IPS DF 6.9 (cell line): ENCODE data around the gene NFKBIL1.
"Not testable (repeated sequence)": the region's sequence is repeated elsewhere in the genome, so short reads cannot be mapped to it uniquely, and the experiment has no call there.

ENCODE experiments used
- DNase-seq: peaks from one replicate; pipeline ENCODE4 v3.0.0-alpha.2; 2013; ENCODE audit warnings: low read depth, low spot score
- H3K27ac ChIP-seq: one replicate; pipeline ENCODE4 v1.5.1; 2013; ENCODE audit warnings: low read length, control low read depth
- H3K27me3 ChIP-seq: 2 replicates; pipeline ENCODE4 v1.6.1; 2013; ENCODE audit warnings: mild to moderate bottlenecking, low read length; ENCODE audit not compliant: control insufficient read depth, insufficient read depth
- H3K36me3 ChIP-seq: 2 replicates; pipeline ENCODE4 v1.6.1; 2013; ENCODE audit warnings: low read length; ENCODE audit not compliant: control insufficient read depth, insufficient read depth
- H3K4me1 ChIP-seq: 2 replicates; pipeline ENCODE4 v1.6.1; 2013; ENCODE audit warnings: low read length; ENCODE audit not compliant: control insufficient read depth, insufficient read depth
- H3K4me3 ChIP-seq: 2 replicates; pipeline ENCODE4 v1.5.1; 2013; ENCODE audit warnings: mild to moderate bottlenecking, low read length
- H3K9me3 ChIP-seq: 2 replicates; pipeline ENCODE4 v1.6.1; 2013; ENCODE audit warnings: low read length, inconsistent platforms; ENCODE audit not compliant: control insufficient read depth, insufficient read depth
- WGBS: extraction: QIAGEN DNeasy Blood & Tissue Kit; methylation state at CpG from one replicate; pipeline ENCODE4 v1.1.7; 2013; ENCODE audit warnings: mixed read lengths, missing lambda C conversion rate; ENCODE audit not compliant: insufficient read length, insufficient coverage; 5-methylcytosine and 5-hydroxymethylcytosine counted together

Gene NFKBIL1

GRCh38 chr6:31581434-31582229 is 34.2 kb downstream of the NFKBIL1 start:
- Histone ChIP-seq H3K4me1 (no peaks in the 10 kb centered on the region; the same call in 1 of the 2 replicates), H3K36me3 (no peaks in the 10 kb centered on the region), H3K4me3 (peak overlapping the region; percentile 56), H3K9me3 (no peaks in the 10 kb centered on the region), H3K27me3 (no peaks in the 10 kb centered on the region), H3K27ac (no peak overlapping the region)
- no peak for DNase-seq
- whole genome bisulfite sequencing: no CpG with 5 or more reads among the region's 21 CpGs

- H3K27ac ChIP-seq: no peak within 1 kb of the TSS
- no peaks in the 10 kb centered on the region for H3K27me3 ChIP-seq
- no CpG with 5 or more reads among the region's 3 CpGs for WGBS
- H3K4me3 ChIP-seq: peak within 1 kb of the TSS; percentile 56
- no peaks in the 10 kb centered on the region; the same call in 1 of the 2 replicates for H3K4me1 ChIP-seq
- no peaks in the 10 kb centered on the region for H3K36me3 ChIP-seq
- no peaks in the 10 kb centered on the region for H3K9me3 ChIP-seq
- no peak for DNase-seq
Measured at GRCh38 chr6:31582230-31582643, 34.8 kb downstream of the NFKBIL1 start, which contains the start of gene LTB. Gene LTB, minus strand, starts transcription at chr6:31582424. Its CDS starts 7 bp downstream, at chr6:31582417.

- no peak overlapping the region for H3K27ac ChIP-seq
- no peak for DNase-seq
- H3K36me3 ChIP-seq: no peaks in the 10 kb centered on the region
- H3K27me3 ChIP-seq: no peaks in the 10 kb centered on the region
- no peaks in the 10 kb centered on the region for H3K4me1 ChIP-seq
- no peak overlapping the region for H3K4me3 ChIP-seq
- no peaks in the 10 kb centered on the region for H3K9me3 ChIP-seq
- WGBS: no CpG with 5 or more reads among the region's 2 CpGs
Measured at GRCh38 chr6:31585491-31585890, 38.1 kb downstream of the NFKBIL1 start.

- H3K27me3 ChIP-seq: no peaks in the 10 kb centered on the region
- H3K36me3 ChIP-seq: no peaks in the 10 kb centered on the region
- H3K4me1 ChIP-seq: no peaks in the 10 kb centered on the region
- no peak within 1 kb of the TSS for H3K4me3 ChIP-seq
- no peak for DNase-seq
- WGBS: no CpG with 5 or more reads among the region's 1 CpG
- no peak within 1 kb of the TSS for H3K27ac ChIP-seq
- H3K9me3 ChIP-seq: no peaks in the 10 kb centered on the region
Measured at GRCh38 chr6:31586008-31586407, 38.6 kb downstream of the NFKBIL1 start, which contains the start of gene LST1. Gene LST1, plus strand, starts transcription at chr6:31586277. Its CDS starts 1,023 bp downstream, at chr6:31587300.

- Histone ChIP-seq H3K4me1 (no peaks in the 10 kb centered on the region), H3K36me3 (no peaks in the 10 kb centered on the region), H3K27ac (no peak overlapping the region), H3K4me3 (no peak overlapping the region), H3K27me3 (no peaks in the 10 kb centered on the region), H3K9me3 (no peaks in the 10 kb centered on the region)
- WGBS: no CpG with 5 or more reads among the region's 9 CpGs
- DNase-seq: no peak
Measured at GRCh38 chr6:31586599-31587281, 39.3 kb downstream of the NFKBIL1 start.

GRCh38 chr6:31587791-31588777 is 40.7 kb downstream of the NFKBIL1 start:
- H3K4me1 ChIP-seq: no peaks in the 10 kb centered on the region
- H3K36me3 ChIP-seq: no peaks in the 10 kb centered on the region
- H3K9me3 ChIP-seq: no peaks in the 10 kb centered on the region
- no peak overlapping the region for H3K27ac ChIP-seq
- DNase-seq: no peak
- no peaks in the 10 kb centered on the region for H3K27me3 ChIP-seq
- WGBS: no CpG with 5 or more reads among the region's 12 CpGs
- H3K4me3 ChIP-seq: no peak overlapping the region

- H3K27me3 ChIP-seq: no peaks in the 10 kb centered on the region
- H3K27ac ChIP-seq: no peak overlapping the region
- no peaks in the 10 kb centered on the region for H3K4me1 ChIP-seq
- no peaks in the 10 kb centered on the region for H3K9me3 ChIP-seq
- WGBS: no CpG with 5 or more reads among the region's 9 CpGs
- no peak overlapping the region for H3K4me3 ChIP-seq
- DNase-seq: no peak
- H3K36me3 ChIP-seq: no peaks in the 10 kb centered on the region
Measured at GRCh38 chr6:31588871-31589650, 41.7 kb downstream of the NFKBIL1 start.

GRCh38 chr6:31590691-31591090 is 43.3 kb downstream of the NFKBIL1 start:
- not testable (repeated sequence) for H3K4me3 ChIP-seq, DNase-seq, H3K27ac ChIP-seq, H3K9me3 ChIP-seq, H3K4me1 ChIP-seq, H3K27me3 ChIP-seq, H3K36me3 ChIP-seq
- WGBS: no CpG with 5 or more reads among the region's 5 CpGs

DNA sequence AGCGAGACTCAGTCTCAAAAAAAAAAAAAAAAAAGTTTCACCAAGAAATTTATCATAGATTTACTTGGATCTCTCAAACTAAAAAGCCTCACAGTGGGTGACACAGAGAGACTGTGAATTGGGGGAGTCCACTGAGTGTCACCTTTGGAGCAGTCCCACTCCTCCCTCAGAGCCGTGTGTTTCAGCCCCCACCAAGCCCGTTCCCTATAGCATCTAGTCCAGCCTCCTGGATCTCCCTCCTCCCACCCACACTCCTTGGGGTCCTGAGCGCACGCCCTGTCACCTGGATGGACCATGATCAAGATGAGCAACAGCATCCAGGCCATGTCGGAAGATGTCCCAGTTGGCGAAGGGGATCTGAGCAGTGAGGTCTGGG is 45.0 kb downstream of the NFKBIL1 start:
- WGBS: no CpG with 5 or more reads among the region's 7 CpGs
- H3K4me3 ChIP-seq: no peak overlapping the region
- H3K27ac ChIP-seq: no peak overlapping the region
- no peaks in the 10 kb centered on the region for H3K4me1 ChIP-seq
- no peak for DNase-seq
- H3K9me3 ChIP-seq: no peaks in the 10 kb centered on the region
- no peaks in the 10 kb centered on the region for H3K27me3 ChIP-seq
- H3K36me3 ChIP-seq: no peaks in the 10 kb centered on the region
